ENCODE data around the gene NVL. TPM values are rescaled to one million over a fixed set of nuclear protein-coding genes. Genes with fewer than 3 reads are reported as not detected.

The NVL gene
- total and polyA plus RNA-seq, 10 of the 15 experiments (the other 5 are each of a cell fraction or from before 2014, with no cell fraction given) = 20.3 to 49.6 (median 35.2) TPM

DNA sequence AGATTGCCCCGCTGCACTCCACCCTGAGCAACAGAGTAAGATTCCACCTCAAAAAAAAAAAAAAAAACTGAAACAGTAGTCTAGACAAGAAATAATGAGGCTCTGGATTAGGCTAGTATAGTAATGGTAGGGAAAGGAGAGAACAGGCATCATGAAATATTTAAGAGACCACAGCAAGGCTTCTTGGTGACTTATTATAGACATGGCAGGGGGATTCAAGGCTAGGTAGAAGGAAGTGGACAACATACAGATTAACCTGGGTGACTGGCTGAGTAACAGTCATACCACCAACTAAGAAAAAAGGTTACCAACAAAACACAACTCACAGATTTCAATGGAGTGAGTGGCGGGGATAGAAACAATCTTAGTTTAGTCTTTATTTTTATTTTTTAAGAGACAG, 8.3 kb downstream of the NVL start:
- Histone ChIP-seq H3K36me3 (ENCODE audit: control insufficient read depth in 2 of 2, insufficient read depth in 2 of 2, low read length in 1 of 2) (peaks cover 0 to 8% of the 10 kb centered on the region in 2 experiments; a peak in 1 of 4 replicates), H3K27me3 (replicated peaks in 1 of 2; ENCODE audit: control insufficient read depth in 2 of 2, insufficient read depth in 2 of 2, low read length in 1 of 2) (no peaks in the 10 kb centered on the region), H3K4me2 (ENCODE audit: control insufficient read depth, insufficient read depth) (no peak overlapping the region), H3K4me3 (no peak overlapping the region), H2AFZ (ENCODE audit: control insufficient read depth, low read depth, low read length) (no peak overlapping the region), H3K79me2 (ENCODE audit: control insufficient read depth, insufficient read depth, low read length) (peaks cover 6% of the 10 kb centered on the region), H3K27ac (ENCODE audit: control insufficient read depth, insufficient read depth) (no peak overlapping the region), H3K9ac (ENCODE audit: control insufficient read depth, insufficient read depth, low read length) (no peak overlapping the region), H3K4me1 (ENCODE audit: control insufficient read depth, insufficient read depth, low read length) (no peaks in the 10 kb centered on the region), H4K20me1 (ENCODE audit: control insufficient read depth, insufficient read depth) (no peaks in the 10 kb centered on the region), H3K9me3 (replicated peaks; ENCODE audit: control insufficient read depth, insufficient read depth, low read length) (no peaks in the 10 kb centered on the region)
- ChIA-PET RAD21 (ENCODE audit: unreplicated experiment) (no interaction called here), CTCF (no interaction called here), POLR2A (interaction anchor here (0.7 kb wide), 1 partner anchor 9 kb away, joined by 3 read pairs; no protein-coding TSS in a partner anchor), SMC1A (ENCODE audit: uncharacterized antibody, unreplicated experiment) (interaction anchor here (2.2 kb wide), 1 partner anchor 205 kb away, joined by 5 read pairs; no protein-coding TSS in a partner anchor)
- FAIRE-seq (no peak), DNase-seq (ENCODE audit: low read depth, low spot score) (no peak), ATAC-seq (no peak)
- in situ Hi-C loops (cut with MboI) (no loop called here), intact Hi-C loops (cut with micrococcal nuclease; ENCODE audit: unreplicated experiment) (no loop called here)
- WGBS (ENCODE audit: insufficient coverage, insufficient replicate concordance, low lambda C conversion rate, missing lambda C conversion rate) = 100% methylated on average over 2 of the region's 2 CpGs
- BruUV-seq (replicated peaks) = no TSS peak
- TF ChIP-seq NRF1 (conservative IDR thresholded peaks at IDR 0.05; ENCODE audit: low read depth, low read length) (no peak), ZSCAN29 (IDR thresholded peaks at IDR 0.05) (no peak), LARP7 (IDR thresholded peaks at IDR 0.05) (no peak), WRNIP1 (IDR thresholded peaks at IDR 0.05; ENCODE audit: borderline replicate concordance, low read depth, low read length) (no peak), NR2C1 (IDR thresholded peaks at IDR 0.05) (no peak), CREB1 (IDR thresholded peaks at IDR 0.05; ENCODE audit: low read depth) (no peak), RFX5 (IDR thresholded peaks at IDR 0.05; ENCODE audit: low read depth, low read length) (no peak), KLF5 (IDR thresholded peaks at IDR 0.05; ENCODE audit: partially characterized antibody) (no peak), IKZF2 (IDR thresholded peaks at IDR 0.05) (no peak), CHD1 (IDR thresholded peaks at IDR 0.05; ENCODE audit: low read depth, low read length) (no peak), YBX1 (IDR thresholded peaks at IDR 0.05) (no peak), SREBF2 (IDR thresholded peaks at IDR 0.05; ENCODE audit: low read length) (no peak), IKZF1 (conservative IDR thresholded peaks at IDR 0.05) (no peak), CEBPZ (IDR thresholded peaks at IDR 0.05; ENCODE audit: low read depth, low read length) (no peak)
- TF ChIP-seq, protein P1, sequence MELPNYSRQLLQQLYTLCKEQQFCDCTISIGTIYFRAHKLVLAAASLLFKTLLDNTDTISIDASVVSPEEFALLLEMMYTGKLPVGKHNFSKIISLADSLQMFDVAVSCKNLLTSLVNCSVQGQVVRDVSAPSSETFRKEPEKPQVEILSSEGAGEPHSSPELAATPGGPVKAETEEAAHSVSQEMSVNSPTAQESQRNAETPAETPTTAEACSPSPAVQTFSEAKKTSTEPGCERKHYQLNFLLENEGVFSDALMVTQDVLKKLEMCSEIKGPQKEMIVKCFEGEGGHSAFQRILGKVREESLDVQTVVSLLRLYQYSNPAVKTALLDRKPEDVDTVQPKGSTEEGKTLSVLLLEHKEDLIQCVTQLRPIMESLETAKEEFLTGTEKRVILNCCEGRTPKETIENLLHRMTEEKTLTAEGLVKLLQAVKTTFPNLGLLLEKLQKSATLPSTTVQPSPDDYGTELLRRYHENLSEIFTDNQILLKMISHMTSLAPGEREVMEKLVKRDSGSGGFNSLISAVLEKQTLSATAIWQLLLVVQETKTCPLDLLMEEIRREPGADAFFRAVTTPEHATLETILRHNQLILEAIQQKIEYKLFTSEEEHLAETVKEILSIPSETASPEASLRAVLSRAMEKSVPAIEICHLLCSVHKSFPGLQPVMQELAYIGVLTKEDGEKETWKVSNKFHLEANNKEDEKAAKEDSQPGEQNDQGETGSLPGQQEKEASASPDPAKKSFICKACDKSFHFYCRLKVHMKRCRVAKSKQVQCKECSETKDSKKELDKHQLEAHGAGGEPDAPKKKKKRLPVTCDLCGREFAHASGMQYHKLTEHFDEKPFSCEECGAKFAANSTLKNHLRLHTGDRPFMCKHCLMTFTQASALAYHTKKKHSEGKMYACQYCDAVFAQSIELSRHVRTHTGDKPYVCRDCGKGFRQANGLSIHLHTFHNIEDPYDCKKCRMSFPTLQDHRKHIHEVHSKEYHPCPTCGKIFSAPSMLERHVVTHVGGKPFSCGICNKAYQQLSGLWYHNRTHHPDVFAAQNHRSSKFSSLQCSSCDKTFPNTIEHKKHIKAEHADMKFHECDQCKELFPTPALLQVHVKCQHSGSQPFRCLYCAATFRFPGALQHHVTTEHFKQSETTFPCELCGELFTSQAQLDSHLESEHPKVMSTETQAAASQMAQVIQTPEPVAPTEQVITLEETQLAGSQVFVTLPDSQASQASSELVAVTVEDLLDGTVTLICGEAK (IDR thresholded peaks at IDR 0.05; ENCODE audit: borderline replicate concordance) = no peak
- TF ChIP-seq, protein P2, sequence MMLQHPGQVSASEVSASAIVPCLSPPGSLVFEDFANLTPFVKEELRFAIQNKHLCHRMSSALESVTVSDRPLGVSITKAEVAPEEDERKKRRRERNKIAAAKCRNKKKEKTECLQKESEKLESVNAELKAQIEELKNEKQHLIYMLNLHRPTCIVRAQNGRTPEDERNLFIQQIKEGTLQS (IDR thresholded peaks at IDR 0.05; ENCODE audit: borderline replicate concordance, extremely low read depth, low read depth, low read length) = no peak
